DOHH2 (cell line): ENCODE measurements around the gene TES.

ENCODE experiments used
- CTCF ChIP-seq: fragments of 200-600 bp; sonication (generic); IDR thresholded peaks from one replicate; pipeline ENCODE4 v1.5.1; 2014; ENCODE audit warnings: antibody characterized with exemption, mild to moderate bottlenecking, low read depth, low read length; ENCODE audit not compliant: poor library complexity, severe bottlenecking
- EZH2phosphoT487 ChIP-seq: fragments of 200-600 bp; sonication (generic); IDR thresholded peaks from 2 replicates; pipeline ENCODE4 v1.6.1; 2017; ENCODE audit warnings: borderline replicate concordance, mild to moderate bottlenecking, antibody characterized with exemption, low read length, moderate library complexity, mixed read lengths

- TF ChIP-seq CTCF (no peak), EZH2phosphoT487 (no peak)
Observed at GRCh38 chr7:116196947-116197346, 13.4 kb upstream of the TES start.
